GM12875 (cell line): Measurements from ENCODE around the gene PPP1R14B.

ENCODE experiments used
- H3K4me3 ChIP-seq: one replicate; pipeline ENCODE4 v1.5.1; 2011; ENCODE audit warnings: low read depth, low read length, control low read depth
- CTCF ChIP-seq: IDR thresholded peaks from 2 replicates; pipeline ENCODE4 v1.5.1; 2011; ENCODE audit warnings: low read depth, mild to moderate bottlenecking, control low read depth, inconsistent platforms, low read length, moderate library complexity, borderline replicate concordance; ENCODE audit not compliant: insufficient read depth

Gene PPP1R14B

DNA sequence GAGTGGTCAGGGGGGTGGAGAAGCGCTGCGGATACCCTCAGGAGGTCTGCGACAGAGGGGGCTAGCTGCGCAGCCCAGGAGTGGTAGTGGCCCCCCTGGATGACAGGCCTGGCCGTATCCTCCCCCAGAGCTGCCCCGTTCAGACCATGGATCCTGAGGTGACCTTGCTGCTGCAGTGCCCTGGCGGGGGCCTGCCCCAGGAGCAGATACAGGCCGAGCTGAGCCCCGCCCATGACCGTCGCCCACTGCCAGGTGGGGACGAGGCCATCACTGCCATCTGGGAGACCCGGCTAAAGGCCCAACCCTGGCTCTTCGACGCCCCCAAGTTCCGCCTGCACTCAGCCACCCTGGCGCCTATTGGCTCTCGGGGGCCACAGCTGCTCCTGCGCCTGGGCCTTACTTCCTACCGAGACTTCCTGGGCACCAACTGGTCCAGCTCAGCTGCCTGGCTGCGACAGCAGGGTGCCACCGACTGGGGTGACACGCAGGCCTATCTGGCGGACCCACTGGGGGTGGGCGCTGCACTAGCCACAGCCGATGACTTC, 20.2 kb downstream of the PPP1R14B start:
- no peak for TF ChIP-seq CTCF
- H3K4me3 ChIP-seq = peak overlapping the region; percentile 55

DNA sequence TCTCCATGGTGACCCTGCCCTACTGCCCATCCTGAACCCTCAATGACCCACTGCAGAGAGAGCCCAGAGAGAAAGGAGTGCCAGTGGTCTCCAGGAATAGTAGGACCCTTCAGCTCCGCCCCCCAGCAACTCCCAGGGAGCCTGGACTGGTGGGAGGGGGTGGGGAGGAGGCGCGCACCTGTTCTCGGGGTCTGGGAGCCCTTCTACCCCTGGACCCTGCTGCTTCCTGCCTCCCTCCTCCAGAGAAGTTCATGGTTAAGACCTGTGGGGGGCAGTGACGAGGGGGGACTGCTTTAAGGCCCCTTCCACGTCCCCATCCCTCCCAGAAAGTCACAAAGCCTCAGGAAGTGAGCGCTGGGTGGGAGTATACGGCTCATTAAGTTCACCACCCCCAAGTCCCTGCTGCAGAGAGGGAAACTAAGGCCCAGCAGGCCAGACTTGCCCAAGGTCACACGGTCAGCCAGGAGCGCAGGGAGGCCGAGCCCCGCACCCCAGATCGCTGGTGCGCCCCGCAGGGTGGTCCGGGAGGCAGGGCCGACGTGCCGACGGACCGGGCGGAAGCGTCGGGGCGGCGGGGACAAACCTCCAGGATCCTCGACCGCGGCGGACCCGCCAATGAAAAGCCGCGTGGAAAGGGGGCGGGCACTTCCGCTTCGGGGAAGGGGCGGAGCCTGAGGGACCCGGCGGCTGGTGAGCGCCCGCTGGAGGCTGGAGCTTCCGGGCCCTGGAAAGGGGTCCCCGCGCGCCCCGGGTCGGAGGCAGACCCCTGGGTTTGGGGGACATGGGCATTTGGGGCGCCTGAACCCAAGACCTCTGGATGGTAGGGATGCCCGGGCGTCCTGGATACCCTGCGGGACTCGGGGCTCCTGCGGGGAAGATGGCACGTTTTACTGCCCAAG, 20.9 kb downstream of the PPP1R14B start, which contains the start of the genes NUDT22 and TRPT1:
Gene NUDT22 (plus strand): TSS at position 667 of the 899 bp plus-strand sequence. CDS start 379 bp downstream, outside the sequence.
Gene TRPT1 (minus strand): TSS at position 579 of the 899 bp plus-strand sequence. CDS start 326 bp downstream, at position 253.
- TF ChIP-seq CTCF = peak; percentile 44; the same call in 1 of the 2 replicates
- peak within 1 kb of the TSS; percentile 55 for H3K4me3 ChIP-seq

- TF ChIP-seq CTCF = no peak
- H3K4me3 ChIP-seq = peak overlapping the region; percentile 55
Observed at GRCh38 chr11:64224891-64225607, 21.7 kb downstream of the PPP1R14B start.

DNA sequence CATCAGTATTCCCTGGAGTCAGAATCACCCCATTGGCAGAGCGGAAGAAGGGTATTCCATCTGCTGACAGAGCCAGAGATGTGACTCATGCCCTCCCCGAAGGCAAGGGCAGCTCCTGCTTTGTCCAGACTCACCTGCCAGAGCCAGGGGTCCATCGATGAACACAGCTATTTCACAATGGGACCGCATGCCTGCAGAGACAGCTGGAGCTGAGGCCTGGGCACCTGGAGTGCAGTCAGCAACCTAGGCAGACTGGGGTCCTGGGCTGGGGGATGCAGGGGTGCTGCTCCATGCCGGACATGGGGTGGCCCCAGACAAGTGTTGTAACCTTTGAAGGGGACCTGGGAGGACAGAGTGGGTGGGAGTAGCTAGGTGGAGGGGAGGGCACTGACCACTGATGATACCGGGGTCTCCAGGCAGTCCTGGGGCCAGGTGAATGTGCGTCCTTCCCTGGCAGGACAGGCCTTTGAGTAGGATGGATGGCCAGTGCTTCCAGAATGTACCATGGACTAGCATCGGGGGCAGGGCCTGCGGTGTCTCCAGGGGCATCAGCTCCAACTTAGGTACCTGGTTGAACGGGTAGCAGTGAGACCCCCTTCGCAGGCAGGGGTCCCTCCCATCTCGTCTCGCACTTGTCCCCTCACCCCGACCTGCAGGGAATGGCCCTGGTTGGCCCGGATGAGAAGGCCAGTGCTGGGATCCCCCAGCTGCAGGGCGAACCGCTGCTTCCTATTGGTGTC, 22.4 kb downstream of the PPP1R14B start:
- TF ChIP-seq CTCF = no peak
- H3K4me3 ChIP-seq = no peak overlapping the region

GRCh38 chr11:64223001-64223651, 23.6 kb downstream of the PPP1R14B start:
- no peak for TF ChIP-seq CTCF
- no peak overlapping the region for H3K4me3 ChIP-seq

GRCh38 chr11:64222651-64223000, 24.1 kb downstream of the PPP1R14B start:
- TF ChIP-seq CTCF = no peak
- no peak overlapping the region for H3K4me3 ChIP-seq
